ENCODE data around the gene QKI.

GRCh38 chr6:163393923-163394322 lies 20.6 kb upstream of the QKI start:
- TF ChIP-seq CTCF (IDR thresholded peaks at IDR 0.05; ENCODE audit: borderline replicate concordance, extremely low read depth, low read length, poor library complexity, severe bottlenecking) (no peak), EZH2 (IDR thresholded peaks at IDR 0.05; ENCODE audit: borderline replicate concordance, low read depth, low read length, severe bottlenecking) (no peak)

All from DND-41 (cell line).